Fibroblast of skin of scalp (primary cell): ENCODE results near the gene MAST3.
"Not testable (repeated sequence)": the region's sequence is repeated elsewhere in the genome, so short reads cannot be mapped to it uniquely, and the experiment has no call there.

Source experiments
- DNase-seq: peaks from one replicate; pipeline ENCODE4 v3.0.0-alpha.2; 2013

Gene MAST3

GRCh38 chr19:18137657-18138339, 40.2 kb downstream of the MAST3 start:
- DNase-seq: no peak

DNA sequence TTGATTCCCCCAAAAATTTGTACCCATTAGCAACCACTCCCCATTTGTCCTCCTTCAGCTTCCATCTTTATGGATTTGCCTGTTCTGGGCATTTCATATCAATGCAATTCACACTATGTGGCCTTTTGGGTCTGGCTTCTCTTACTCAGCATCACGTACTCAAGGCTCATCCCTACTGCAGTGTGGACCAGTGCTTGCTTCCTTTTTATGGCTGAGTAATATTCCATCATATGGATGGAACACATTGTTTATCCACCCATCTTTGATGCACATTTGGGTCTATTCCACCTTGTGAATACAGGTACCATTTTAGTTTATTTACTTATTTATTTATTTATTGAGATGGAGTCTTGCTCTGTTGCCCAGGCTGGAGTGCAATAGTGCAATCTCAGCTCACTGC, 42.9 kb downstream of the MAST3 start:
- no peak for DNase-seq

GRCh38 chr19:18141031-18141430, 43.5 kb downstream of the MAST3 start:
- no peak for DNase-seq

GRCh38 chr19:18143902-18144301, 46.3 kb downstream of the MAST3 start:
- DNase-seq: no peak

- DNase-seq: no peak
Observed at GRCh38 chr19:18144361-18144760, 46.8 kb downstream of the MAST3 start.

- no peak for DNase-seq
Observed at GRCh38 chr19:18144906-18145305, 47.3 kb downstream of the MAST3 start.

GRCh38 chr19:18145391-18145999, 47.9 kb downstream of the MAST3 start:
- no peak for DNase-seq

DNA sequence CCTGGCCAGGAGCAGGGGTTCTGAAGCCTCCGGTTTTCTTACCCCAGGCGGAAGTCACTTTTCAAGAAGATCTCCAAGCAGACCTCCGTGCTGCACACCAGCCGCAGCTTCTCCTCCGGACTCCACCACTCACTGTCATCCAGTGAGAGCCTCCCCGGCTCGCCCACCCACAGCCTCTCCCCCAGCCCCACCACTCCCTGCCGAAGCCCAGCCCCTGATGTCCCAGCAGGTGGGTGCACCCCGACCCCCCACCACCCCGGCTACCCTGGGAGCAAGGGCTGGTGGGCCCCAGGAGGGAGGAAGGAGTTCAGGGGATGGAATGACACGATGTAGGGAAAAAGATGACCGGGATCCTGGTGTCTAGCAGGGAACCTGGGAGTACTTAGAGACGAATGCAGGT, 49.8 kb downstream of the MAST3 start:
- no peak for DNase-seq

DNA sequence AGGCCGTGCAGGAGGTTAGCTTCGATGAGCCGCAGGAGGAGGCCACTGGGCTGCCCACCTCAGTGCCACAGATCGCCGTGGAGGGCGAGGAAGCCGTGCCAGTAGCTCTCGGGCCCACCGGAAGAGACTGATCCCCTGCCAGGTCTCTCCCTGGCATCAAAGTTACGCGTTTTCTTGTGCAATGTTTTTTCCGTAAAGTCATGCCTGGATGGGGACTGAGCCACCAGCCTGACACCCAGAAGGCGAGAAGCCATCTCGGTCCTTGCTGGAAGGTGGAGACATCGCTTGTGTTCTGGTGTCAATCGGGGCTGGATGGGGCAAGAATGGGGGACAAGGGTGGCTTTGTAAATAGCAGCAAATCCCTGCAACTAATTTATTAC, 52.0 kb downstream of the MAST3 start:
- DNase-seq: no peak

DNA sequence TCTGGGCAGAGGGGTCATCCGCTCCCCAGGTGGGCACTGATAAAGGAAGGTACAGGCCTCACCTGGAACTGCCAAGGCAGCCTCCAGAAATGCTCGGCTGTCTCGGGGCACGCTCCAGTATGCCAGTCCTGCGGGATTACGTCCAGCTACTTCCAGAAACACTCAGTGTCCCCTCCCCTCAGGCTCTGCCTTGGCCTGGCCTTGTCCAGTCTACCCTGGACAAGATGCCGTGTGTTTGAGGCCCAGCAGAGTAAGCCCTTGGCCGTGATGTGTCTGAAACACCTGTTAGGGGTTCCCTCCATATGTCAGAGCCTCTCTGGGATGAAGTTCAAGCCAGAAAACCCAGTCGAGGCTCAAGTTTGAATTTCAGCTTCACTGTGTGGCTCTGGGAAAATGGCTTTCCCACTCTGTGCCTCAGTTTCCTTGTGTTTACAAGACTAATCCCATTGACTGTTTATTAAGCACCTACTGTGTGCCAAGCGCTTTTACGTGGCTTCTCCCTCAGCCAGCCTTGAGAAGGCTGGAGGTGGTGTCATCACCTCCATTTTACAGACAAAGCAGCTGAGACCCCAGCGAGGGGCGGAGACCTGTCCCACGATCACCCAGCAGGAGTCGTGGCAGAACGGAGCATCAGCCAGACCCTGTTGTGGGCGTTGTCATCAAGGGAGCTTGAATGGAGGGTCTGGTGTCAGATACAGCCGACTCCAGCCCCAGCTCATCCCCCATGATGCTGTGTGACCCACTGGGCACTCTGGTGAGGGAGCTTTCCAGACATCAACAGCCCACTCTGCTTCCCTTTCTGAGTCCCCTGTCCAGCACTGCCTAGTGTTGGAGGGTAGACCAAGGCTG, 53.4 kb downstream of the MAST3 start:
- no peak for DNase-seq

GRCh38 chr19:18152442-18152816, 54.9 kb downstream of the MAST3 start:
- peak; percentile 99 for DNase-seq

- peak; percentile 99 for DNase-seq
Observed at GRCh38 chr19:18152817-18153555, 55.4 kb downstream of the MAST3 start, which contains the start of gene PIK3R2. Gene PIK3R2 (plus strand): TSS chr19:18153163. CDS start chr19:18155880, 2,717 bp downstream.

- DNase-seq: no peak
Observed at GRCh38 chr19:18153556-18154134, 56.1 kb downstream of the MAST3 start.

DNA sequence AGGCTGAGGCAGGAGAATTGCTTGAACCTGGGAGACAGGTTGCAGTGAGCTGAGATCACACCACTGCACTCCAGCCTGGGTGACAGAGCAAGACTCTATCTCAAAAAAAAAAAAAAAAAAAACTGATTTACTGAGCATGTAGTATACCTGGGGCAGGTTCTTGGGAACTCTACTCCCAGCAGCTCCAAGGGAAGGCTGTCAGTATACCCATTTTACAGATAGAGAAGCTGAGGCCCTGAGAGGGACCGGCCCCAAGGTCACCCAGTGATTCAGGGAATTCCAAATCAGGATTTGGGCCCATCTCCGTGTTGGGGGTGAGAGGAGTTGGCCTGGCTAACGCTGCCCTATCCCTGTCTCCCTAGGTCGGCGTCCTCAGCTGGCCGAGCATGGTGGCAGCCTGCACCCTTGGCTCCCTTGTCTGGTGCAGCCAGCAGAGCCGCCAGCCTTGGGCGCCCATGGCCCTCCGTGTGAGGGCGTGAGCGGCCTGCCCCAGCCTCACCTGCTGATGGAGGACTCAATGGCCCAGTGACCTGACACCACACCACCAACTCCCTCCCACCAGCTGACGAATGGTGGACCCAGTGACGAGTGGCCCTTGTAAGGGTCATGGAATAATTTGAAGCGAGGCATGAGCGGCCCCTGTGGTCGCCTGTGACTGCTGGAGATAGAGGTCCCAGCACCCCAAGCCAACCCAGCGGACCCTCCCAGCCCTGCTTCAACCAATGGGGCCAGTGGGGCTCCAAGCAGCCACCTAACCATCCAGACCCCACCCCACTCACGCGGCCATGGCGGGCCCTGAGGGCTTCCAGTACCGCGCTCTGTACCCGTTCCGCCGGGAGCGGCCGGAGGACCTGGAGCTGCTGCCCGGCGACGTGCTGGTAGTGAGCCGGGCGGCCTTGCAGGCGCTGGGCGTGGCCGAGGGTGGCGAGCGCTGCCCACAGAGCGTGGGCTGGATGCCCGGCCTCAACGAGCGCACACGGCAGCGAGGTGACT, 57.8 kb downstream of the MAST3 start:
- DNase-seq: no peak

DNA sequence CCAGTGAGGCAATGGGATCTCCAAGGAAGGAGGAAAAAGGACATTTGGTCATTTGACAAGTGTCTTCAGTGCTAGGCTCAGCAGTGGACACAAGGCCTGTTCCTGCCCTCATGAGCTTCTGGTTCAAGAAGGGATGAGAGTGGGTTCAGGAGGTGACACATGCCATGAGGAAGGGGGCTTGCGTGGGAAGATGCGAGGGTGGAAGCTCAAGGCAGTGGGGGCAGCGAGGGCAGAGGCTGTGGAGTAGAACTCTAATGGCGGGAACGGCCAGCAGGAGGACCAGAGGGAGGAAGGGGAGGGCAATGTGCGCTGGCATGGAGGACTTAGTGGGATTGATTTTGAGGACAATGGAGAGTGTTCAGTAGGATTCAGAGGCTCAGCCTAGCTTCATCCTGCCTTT, 58.7 kb downstream of the MAST3 start:
- no peak for DNase-seq

DNA sequence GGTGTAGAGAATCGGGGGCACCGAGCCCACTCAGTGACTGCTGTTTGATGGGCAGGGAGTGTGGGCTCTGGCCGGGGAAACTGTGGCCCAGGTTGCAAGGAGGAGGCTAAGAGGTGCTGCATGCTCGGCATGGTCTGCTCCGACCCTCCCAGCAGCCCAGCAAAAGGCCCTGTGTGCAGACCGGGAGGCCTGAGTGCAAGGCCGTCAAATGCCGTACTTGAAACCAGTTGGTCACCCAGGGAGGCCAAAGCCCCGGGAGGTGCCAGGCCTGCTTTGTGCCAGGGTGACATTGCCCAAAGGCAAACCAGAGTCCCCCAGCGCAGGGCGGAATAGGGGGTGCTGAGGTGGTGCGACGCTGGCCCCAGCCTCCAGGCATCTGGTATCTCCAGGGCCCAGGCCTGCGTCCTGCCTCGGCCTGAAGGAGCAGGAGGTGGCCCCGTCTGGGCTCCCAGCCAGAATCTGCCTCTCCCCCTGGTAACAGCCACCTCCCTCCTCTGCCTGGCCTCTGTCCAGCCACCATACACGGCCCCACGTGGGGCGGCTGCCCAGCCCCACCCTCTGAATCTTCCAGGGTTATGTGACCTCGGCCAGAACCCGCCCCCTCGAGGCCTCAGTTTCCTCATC, 59.4 kb downstream of the MAST3 start:
- peak; percentile 77 for DNase-seq

DNA sequence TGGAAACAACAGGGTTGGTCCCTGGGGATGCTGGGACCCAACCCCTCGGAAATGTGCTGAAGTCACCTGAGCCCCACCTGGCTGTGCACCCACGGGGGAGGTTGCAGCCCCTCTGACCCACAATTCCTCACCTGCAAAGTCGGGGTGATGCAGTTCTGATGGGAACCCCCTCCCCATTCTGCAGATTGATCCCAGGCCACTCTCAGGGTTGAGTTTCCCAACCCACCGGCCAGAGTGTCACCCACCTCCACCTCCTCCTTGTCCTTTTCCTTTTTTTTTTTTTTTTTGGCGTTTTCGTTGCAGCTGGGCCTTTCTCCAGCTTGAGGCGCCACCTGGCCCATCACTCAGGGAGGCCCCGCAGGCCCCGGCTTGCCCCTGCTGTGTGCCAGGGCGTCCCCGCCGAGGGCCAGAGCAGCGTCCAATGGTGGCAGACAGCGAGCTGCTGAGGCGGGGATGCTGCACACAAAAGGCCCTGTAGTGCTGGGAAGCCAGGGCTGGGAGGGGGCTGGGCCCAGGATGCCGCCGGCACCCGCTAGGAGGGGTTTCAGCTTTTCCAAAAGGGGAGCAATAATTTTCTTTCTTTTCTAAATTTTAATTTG, 60.0 kb downstream of the MAST3 start:
- DNase-seq: no peak

- DNase-seq: no peak
Observed at GRCh38 chr19:18158467-18158866, 60.9 kb downstream of the MAST3 start.

DNA sequence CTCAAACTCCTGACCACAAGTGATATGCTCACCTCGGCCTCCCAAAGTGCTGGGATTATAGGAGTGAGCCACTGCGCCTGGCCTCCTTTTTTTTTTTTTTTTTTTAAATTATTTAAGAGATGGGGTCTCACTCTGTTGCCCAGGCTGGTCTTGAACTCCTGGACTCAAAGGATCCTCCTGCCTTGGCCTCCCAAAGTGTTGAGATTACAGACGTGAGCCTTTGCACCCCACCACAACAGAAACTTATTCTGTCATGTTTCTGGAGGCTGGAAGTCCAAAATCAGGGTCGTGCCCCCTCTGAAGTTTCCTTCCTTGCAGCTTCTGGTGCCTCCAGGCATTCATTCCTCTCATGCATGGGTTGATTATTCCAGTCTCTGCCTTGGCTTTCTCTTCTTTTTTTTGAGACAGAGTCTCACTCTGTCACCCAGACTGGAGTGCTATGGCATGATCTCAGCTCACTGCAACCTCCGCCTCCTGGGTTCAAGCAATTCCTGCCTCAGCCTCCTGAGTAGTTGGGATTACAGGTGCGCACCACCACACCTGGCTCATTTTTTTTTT, 61.6 kb downstream of the MAST3 start:
- not testable (repeated sequence) for DNase-seq

GRCh38 chr19:18159810-18160209, 62.2 kb downstream of the MAST3 start:
- DNase-seq: no peak
